Right hindlimb (tissue), 1 donor: ENCODE results near the gene BTD.
"Not testable (repeated sequence)": the region's sequence is repeated elsewhere in the genome, so short reads cannot be mapped to it uniquely, and the experiment has no call there.

Experiments used
- DNase-seq: peaks from one replicate; pipeline ENCODE4 v3.0.0-alpha.2; 2018

Gene BTD, protein sequence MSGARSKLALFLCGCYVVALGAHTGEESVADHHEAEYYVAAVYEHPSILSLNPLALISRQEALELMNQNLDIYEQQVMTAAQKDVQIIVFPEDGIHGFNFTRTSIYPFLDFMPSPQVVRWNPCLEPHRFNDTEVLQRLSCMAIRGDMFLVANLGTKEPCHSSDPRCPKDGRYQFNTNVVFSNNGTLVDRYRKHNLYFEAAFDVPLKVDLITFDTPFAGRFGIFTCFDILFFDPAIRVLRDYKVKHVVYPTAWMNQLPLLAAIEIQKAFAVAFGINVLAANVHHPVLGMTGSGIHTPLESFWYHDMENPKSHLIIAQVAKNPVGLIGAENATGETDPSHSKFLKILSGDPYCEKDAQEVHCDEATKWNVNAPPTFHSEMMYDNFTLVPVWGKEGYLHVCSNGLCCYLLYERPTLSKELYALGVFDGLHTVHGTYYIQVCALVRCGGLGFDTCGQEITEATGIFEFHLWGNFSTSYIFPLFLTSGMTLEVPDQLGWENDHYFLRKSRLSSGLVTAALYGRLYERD

DNA sequence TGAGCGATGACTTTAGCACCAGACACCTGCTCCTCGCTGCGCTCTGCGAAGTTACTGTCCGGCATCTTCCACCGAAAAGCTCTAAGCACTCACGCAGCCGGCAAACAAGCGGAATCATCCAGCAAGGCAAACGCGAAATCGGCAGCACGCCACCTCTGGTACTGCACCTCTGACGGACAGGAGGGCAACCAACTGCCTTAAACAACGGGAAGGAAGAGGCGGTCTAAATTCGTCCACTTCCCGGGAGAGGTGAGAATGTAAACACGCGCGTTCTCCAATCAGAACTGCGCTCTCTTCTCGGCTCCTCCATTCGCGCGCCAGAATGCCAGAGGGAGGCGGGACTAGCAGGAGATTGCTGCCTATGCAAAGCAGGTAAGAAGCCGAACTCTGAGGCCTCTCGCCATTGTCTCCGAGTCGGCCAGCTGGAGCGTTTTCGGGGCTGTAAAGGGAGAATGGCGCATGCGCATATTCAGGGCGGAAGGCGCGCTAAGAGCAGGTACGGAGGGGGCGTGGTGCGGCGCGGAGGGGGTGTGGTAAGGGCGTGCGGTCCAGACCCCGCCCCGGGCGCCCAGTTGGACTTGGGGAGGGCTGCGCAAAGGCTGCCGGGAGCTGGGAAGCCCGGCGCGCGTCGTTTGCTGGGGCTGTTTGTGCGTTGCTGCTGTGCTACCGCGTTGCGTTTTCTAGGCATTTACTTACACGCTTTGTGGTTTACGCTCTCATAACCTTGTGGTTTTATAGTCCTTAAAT lies at the start of gene BTD, which contains the start of gene HACL1:
TSS of gene BTD (plus strand) at position 347 of the 747 bp plus-strand sequence. CDS start 33,695 bp downstream, outside the sequence.
TSS of gene HACL1 (minus strand) at position 171 of the 747 bp plus-strand sequence. CDS start at position 65, 106 bp downstream.
- peak; percentile 99 for DNase-seq

GRCh38 chr3:15551902-15552301 lies 49.6 kb upstream of the BTD start:
- no peak for DNase-seq

DNA sequence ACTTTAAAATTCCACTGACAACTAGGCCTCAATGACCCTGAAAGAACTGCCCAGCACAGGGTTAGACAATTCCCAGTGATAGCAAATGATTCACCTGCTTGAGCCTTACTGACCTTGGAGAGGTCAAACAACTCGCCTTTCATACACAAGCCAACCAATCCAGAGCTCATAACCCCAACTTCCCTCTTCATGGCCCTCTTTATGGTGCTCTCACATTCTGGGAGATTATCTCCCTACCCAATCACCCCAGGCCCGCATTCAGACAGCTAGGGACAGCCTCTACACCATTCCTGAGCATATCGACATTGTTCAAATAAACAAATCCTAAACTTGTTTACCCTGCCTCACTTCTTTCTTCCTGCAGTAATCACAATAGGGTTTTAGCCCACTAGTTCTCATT lies 47.8 kb upstream of the BTD start:
- DNase-seq = no peak

DNA sequence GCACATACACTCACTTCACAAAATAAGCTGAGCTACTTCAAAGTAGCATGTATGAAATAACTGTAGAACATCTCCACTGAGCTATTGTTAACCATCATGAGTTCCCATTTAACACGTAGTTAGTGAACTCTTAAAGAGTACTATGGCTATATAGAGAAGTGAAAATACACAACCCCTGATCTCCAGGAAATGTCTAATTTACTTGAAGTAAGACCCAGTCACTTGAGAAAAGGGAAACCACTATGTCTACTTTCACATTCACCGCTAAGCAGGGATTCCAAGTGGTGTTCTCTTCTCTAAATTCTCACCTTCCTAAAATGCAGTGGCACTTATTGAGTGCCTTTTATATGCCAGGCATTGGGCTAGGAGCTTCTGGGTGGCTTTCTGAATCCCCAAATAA lies 45.0 kb upstream of the BTD start:
- no peak for DNase-seq

DNA sequence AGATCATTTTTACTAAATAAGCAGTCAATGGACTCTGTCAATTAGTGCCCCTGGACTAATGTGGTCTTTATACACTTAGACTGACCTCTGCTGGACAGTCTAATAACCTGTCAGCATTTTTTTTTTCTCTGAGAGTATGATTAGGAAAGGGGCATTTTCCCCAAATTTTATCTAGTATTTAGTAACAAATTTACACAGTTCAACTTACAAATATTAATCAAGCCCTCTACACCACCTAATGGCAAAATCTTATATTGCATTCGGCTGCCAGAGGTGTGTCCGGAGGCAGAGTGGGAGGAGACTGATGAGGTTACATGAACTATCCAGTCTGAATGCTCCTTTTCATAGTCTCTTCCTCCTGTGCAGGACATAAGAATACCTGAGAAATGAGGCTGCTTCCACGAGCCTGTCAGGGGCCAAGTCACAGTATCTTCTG lies 44.0 kb upstream of the BTD start:
- DNase-seq = peak; percentile 55

- DNase-seq = no peak
Observed at GRCh38 chr3:15558581-15558980, 43.0 kb upstream of the BTD start.

GRCh38 chr3:15562560-15562959 lies 39.0 kb upstream of the BTD start:
- no peak for DNase-seq

DNA sequence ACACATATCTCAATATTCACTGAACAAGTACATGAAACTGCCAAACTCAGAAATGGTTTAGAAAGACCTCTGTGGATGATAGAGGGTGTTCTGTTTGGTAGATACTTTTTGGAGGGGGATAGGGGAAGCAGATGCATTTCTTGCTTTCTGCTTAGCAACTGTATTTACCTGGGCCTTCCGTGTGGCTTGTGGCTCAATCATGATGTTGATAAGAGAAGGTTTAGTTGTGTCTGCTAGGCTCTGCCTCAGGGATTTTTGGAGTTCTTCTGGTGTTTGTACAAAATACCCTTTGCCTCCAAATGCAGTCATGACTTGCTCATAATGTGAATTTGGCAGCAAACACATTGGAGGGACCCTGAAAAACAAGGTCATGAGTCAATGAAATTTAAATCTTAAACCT lies 38.4 kb upstream of the BTD start:
- DNase-seq = no peak

- no peak for DNase-seq
Observed at GRCh38 chr3:15572138-15572537, 29.4 kb upstream of the BTD start.

GRCh38 chr3:15575446-15575845 lies 26.1 kb upstream of the BTD start:
- no peak for DNase-seq

DNA sequence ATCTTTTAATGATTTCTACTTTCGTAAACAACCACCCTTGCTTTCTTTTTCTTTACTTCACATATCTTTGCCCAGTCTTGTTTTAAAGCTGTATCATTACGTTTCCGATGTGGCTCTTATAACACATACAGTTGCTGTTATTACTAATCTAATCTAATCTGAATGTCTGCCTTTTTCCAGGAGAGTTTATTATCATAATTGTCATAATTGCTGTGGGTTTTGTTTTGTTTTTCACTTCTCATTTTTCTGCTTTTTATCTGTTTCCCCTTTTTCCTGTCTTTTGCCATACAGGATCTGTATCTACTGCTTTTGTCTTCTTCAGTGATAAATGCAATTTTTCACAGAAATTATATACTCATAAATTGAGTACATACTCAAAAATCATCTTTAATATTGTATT lies 25.1 kb upstream of the BTD start:
- DNase-seq = no peak

DNA sequence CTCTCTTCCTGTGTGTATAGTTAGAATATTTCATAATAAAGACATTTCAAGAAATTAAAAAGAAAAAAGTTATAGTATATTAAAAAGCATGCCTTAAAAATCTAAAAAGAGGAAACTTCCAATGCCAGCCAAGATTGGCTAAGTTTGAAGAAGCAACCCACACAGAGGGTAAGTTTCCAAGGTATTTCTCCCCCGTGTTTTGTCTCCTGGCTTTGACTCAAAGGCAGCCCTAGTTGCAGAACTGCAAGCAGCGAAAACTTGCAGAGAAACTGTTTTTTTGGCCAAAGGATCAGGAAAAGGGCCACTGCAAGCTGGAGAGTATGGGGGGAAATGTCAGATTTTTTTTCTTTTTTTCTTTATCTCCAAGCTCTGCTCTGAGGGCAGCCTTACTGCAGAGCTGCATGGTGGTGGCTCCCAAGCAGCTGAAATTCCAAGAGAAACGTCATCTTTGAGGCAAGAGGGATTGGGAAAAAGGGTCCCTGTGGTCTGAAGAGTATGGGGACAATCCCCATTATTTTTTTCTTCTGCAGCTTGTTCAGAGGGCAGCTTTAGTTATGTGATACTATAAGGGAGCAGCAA lies 23.2 kb upstream of the BTD start:
- no peak for DNase-seq

GRCh38 chr3:15579051-15579450 lies 22.5 kb upstream of the BTD start:
- no peak for DNase-seq

DNA sequence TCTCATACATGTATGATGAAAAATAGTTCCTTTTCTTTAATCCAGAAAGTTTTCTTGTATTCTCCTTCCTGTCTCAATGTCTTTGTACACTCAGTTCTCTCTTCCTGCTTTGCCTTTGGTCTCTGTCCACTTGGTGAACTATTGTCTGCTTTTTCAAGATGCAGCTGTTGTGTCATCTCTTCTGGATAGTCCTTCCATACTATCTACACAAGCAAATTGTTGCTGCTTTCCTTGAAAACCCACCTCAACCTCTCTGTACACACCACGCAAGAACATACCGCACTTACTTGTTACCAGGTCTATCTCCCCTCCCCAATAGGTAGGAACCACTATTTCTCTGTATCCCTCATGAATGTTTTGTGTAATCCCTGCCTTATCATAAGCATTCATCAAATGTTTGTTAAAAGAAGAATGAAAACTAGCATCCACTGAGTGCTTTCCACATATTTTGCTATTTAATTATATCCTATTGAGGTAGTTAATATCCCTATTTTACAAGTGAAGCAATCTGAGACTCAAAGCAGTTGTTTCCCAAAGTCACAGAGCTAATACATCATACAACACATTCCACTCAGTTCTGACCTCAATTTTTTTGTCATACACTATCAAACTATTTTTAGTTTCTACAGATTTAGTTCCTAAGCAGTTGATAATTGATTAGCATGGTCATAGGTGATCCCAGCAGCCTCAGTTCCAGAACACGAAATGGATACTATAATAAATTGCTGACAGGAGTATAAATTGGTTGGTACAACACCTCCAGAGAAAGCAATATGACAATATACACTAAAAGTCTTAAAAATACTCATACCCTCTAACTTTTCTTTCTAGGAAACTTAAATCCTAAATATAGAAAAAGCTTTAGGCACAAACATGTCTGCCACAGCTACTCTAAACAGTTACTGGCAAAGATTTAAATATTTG lies 19.8 kb upstream of the BTD start:
- DNase-seq = no peak

GRCh38 chr3:15585111-15585845 lies 16.3 kb upstream of the BTD start:
- no peak for DNase-seq

DNA sequence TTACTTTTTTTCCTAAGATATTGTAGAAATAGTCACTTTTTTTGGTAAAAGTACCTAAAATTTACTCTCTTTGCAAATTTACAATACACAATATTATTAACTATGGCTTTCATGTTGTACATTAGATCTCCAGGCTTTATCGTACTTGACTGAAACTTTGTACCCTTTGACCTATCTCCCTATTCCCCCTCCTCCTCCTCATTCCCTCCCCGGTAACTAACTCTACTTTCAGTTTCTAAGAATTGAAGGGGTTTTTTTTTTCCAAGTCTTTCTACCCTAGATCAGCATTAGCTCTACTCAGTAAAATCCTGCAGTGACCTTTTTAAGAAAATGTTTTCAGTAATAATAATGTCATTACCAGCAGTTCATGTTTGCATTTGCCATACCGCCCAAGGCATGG lies 10.3 kb upstream of the BTD start:
- DNase-seq = no peak

DNA sequence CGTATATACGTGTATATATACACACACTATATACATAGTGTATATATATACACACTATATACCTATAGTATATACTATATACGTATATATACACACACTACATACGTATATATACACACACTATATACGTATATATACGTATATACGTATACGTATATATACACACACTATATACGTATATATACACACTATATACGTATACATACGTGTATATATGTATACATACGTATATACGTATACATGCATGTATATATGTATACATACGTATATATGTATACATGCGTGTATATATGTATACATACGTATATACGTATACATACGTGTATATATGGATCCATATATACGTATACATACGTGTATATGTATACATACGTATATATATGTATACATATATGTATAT lies 9.6 kb upstream of the BTD start:
- no peak for DNase-seq

DNA sequence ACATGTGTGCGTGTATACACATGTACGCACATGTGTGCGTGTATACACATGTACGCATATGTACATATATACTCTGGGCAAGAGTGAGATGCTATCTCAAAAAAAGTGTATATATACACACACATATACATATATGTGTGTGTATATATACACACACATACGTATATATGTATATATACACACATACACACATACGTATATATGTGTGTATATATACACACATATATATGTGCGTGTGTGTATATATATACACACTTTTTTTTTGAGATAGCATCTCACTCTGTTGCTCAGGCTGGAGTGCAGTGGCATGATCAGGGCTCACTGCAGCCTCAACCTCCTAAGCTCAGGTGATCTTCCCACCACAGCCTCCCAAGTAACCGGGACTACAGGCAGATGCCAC lies 8.6 kb upstream of the BTD start:
- no peak for DNase-seq

GRCh38 chr3:15595955-15596354 lies 5.6 kb upstream of the BTD start:
- no peak for DNase-seq

DNA sequence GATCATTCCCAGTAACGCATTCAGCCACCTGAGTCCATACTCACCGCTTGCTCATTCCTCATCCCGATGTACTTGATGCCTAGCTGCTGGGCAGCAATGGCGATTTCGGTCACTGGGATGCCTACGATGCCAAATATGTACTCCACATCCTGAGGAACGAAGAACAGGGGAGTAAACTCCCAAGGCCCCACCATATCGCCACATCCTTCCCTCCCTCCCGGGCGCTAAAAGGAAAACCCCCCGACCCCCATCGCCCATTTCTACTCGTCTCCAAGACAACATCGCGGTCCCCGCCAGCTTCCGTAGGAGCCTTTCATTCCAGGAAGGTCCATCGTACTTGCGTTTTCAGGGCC lies 523 bp upstream of the BTD start:
- DNase-seq = no peak

DNA sequence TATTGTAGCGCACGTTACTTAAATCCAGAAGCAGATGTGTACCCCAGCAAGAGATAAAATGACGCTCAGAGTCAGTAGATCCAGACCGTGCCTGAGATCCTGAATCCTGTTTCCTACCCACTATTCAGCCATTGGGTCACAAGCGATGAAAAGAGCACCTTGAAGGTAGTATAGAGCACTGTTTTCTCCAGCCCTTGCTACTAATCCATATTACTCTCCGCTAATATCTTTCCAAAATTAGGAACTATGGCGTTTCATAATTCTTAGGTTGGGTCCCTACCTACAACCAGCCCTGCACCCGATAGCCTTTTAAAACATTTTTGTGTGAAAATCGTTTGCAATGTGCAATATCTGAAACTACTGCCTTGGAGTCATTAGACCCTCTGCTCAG lies 596 bp downstream of the BTD start:
- no peak for DNase-seq

DNA sequence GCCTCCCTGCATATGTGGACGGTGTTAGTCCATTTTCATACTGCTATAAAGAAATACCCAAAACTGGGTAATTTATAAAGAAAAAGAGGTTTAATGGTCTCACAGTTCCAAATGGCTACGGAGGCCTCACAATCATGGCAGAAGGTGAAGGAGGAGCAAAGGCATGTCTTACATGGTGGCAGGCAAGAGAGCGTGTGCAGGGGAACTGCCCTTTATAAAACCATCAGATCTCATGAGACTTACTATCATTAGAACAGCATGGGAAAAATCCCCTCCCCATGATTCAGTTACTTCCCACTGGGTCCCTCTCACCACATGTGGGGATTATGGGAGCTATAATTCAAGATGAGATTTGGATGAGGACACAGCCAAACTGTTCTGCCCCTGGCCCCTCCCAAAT lies 1.3 kb downstream of the BTD start:
- DNase-seq = not testable (repeated sequence)
